IPS DF 6.9 (cell line): ENCODE data around the gene AIPL1.

Experiments used
- DNase-seq: peaks from one replicate; pipeline ENCODE4 v3.0.0-alpha.2; 2013; ENCODE audit warnings: low read depth, low spot score
- H3K27ac ChIP-seq: one replicate; pipeline ENCODE4 v1.5.1; 2013; ENCODE audit warnings: low read length, control low read depth
- H3K27me3 ChIP-seq: 2 replicates; pipeline ENCODE4 v1.6.1; 2013; ENCODE audit warnings: mild to moderate bottlenecking, low read length; ENCODE audit not compliant: control insufficient read depth, insufficient read depth
- H3K36me3 ChIP-seq: 2 replicates; pipeline ENCODE4 v1.6.1; 2013; ENCODE audit warnings: low read length; ENCODE audit not compliant: control insufficient read depth, insufficient read depth
- H3K4me1 ChIP-seq: 2 replicates; pipeline ENCODE4 v1.6.1; 2013; ENCODE audit warnings: low read length; ENCODE audit not compliant: control insufficient read depth, insufficient read depth
- H3K4me3 ChIP-seq: 2 replicates; pipeline ENCODE4 v1.5.1; 2013; ENCODE audit warnings: mild to moderate bottlenecking, low read length
- H3K9me3 ChIP-seq: 2 replicates; pipeline ENCODE4 v1.6.1; 2013; ENCODE audit warnings: low read length, inconsistent platforms; ENCODE audit not compliant: control insufficient read depth, insufficient read depth
- WGBS: extraction: QIAGEN DNeasy Blood & Tissue Kit; methylation state at CpG from one replicate; pipeline ENCODE4 v1.1.7; 2013; ENCODE audit warnings: mixed read lengths, missing lambda C conversion rate; ENCODE audit not compliant: insufficient read length, insufficient coverage; 5-methylcytosine and 5-hydroxymethylcytosine counted together

AIPL1 gene

GRCh38 chr17:6387858-6388257 lies 47.1 kb downstream of the AIPL1 start:
- no CpG with 5 or more reads among the region's 8 CpGs for WGBS
- no peaks in the 10 kb centered on the region for H3K9me3 ChIP-seq
- no peaks in the 10 kb centered on the region for H3K27me3 ChIP-seq
- no peak overlapping the region for H3K27ac ChIP-seq
- H3K4me3 ChIP-seq = no peak overlapping the region
- no peaks in the 10 kb centered on the region for H3K4me1 ChIP-seq
- no peaks in the 10 kb centered on the region for H3K36me3 ChIP-seq
- DNase-seq = no peak

- WGBS = no CpG with 5 or more reads among the region's 4 CpGs
- Histone ChIP-seq H3K4me3 (no peak overlapping the region), H3K27ac (no peak overlapping the region), H3K4me1 (no peaks in the 10 kb centered on the region), H3K9me3 (no peaks in the 10 kb centered on the region), H3K27me3 (no peaks in the 10 kb centered on the region), H3K36me3 (no peaks in the 10 kb centered on the region)
- no peak for DNase-seq
Measured at GRCh38 chr17:6387442-6387841, 47.5 kb downstream of the AIPL1 start.

GRCh38 chr17:6386041-6386630 lies 48.8 kb downstream of the AIPL1 start:
- Histone ChIP-seq H3K4me1 (no peaks in the 10 kb centered on the region), H3K36me3 (no peaks in the 10 kb centered on the region), H3K27me3 (no peaks in the 10 kb centered on the region), H3K27ac (no peak overlapping the region), H3K4me3 (no peak overlapping the region), H3K9me3 (no peaks in the 10 kb centered on the region)
- no CpG with 5 or more reads among the region's 9 CpGs for WGBS
- no peak for DNase-seq

GRCh38 chr17:6384481-6384880 lies 50.4 kb downstream of the AIPL1 start:
- no CpG with 5 or more reads among the region's 5 CpGs for WGBS
- H3K4me3 ChIP-seq = no peak overlapping the region
- H3K36me3 ChIP-seq = no peaks in the 10 kb centered on the region
- no peak for DNase-seq
- H3K27ac ChIP-seq = no peak overlapping the region
- H3K27me3 ChIP-seq = no peaks in the 10 kb centered on the region
- no peaks in the 10 kb centered on the region for H3K4me1 ChIP-seq
- H3K9me3 ChIP-seq = no peaks in the 10 kb centered on the region

GRCh38 chr17:6381526-6382465 lies 53.1 kb downstream of the AIPL1 start:
- no peak for DNase-seq
- Histone ChIP-seq H3K9me3 (no peaks in the 10 kb centered on the region), H3K36me3 (no peaks in the 10 kb centered on the region)

GRCh38 chr17:6380915-6381438 lies 53.9 kb downstream of the AIPL1 start:
- Histone ChIP-seq H3K9me3 (no peaks in the 10 kb centered on the region), H3K27me3 (no peaks in the 10 kb centered on the region), H3K36me3 (no peaks in the 10 kb centered on the region), H3K4me3 (no peak overlapping the region), H3K27ac (no peak overlapping the region), H3K4me1 (peaks cover 3% of the 10 kb centered on the region; the same call in 1 of the 2 replicates)
- WGBS = no CpG with 5 or more reads among the region's 6 CpGs
- no peak for DNase-seq

More at GRCh38 chr17:6381526-6382465, 53.1 kb downstream of the AIPL1 start:
- Histone ChIP-seq H3K4me3 (no peak overlapping the region), H3K27ac (no peak overlapping the region), H3K4me1 (peaks cover 3% of the 10 kb centered on the region; the same call in 1 of the 2 replicates), H3K27me3 (no peaks in the 10 kb centered on the region)
- no CpG with 5 or more reads among the region's 13 CpGs for WGBS

- Histone ChIP-seq H3K9me3 (no peaks in the 10 kb centered on the region), H3K27ac (no peak overlapping the region), H3K4me3 (no peak overlapping the region), H3K36me3 (no peaks in the 10 kb centered on the region), H3K27me3 (no peaks in the 10 kb centered on the region), H3K4me1 (peaks cover 5% of the 10 kb centered on the region; the same call in 1 of the 2 replicates)
- DNase-seq = no peak
- no CpG with 5 or more reads among the region's 3 CpGs for WGBS
Measured at GRCh38 chr17:6377906-6378305, 57.0 kb downstream of the AIPL1 start.

- H3K27ac ChIP-seq = no peak overlapping the region
- no CpG with 5 or more reads among the region's 11 CpGs for WGBS
- H3K36me3 ChIP-seq = no peaks in the 10 kb centered on the region
- no peak overlapping the region for H3K4me3 ChIP-seq
- DNase-seq = no peak
- H3K4me1 ChIP-seq = peaks cover 5% of the 10 kb centered on the region; the same call in 1 of the 2 replicates
- no peaks in the 10 kb centered on the region for H3K9me3 ChIP-seq
- no peaks in the 10 kb centered on the region for H3K27me3 ChIP-seq
Measured at GRCh38 chr17:6376931-6377361, 58.0 kb downstream of the AIPL1 start.

- no peak overlapping the region; the same call in 1 of the 2 replicates for H3K4me3 ChIP-seq
- H3K27ac ChIP-seq = no peak overlapping the region
- WGBS = no CpG with 5 or more reads among the region's 14 CpGs
- no peak for DNase-seq
- peaks cover 5% of the 10 kb centered on the region; the same call in 1 of the 2 replicates for H3K4me1 ChIP-seq
- no peaks in the 10 kb centered on the region for H3K36me3 ChIP-seq
- H3K9me3 ChIP-seq = no peaks in the 10 kb centered on the region
- no peaks in the 10 kb centered on the region for H3K27me3 ChIP-seq
Measured at GRCh38 chr17:6374761-6375312, 60.1 kb downstream of the AIPL1 start.

- no peak for DNase-seq
- Histone ChIP-seq H3K27me3 (no peaks in the 10 kb centered on the region), H3K36me3 (no peaks in the 10 kb centered on the region), H3K9me3 (no peaks in the 10 kb centered on the region), H3K27ac (no peak overlapping the region), H3K4me1 (peaks cover 5% of the 10 kb centered on the region; the same call in 1 of the 2 replicates), H3K4me3 (no peak overlapping the region)
- WGBS = no CpG with 5 or more reads among the region's 2 CpGs
Measured at GRCh38 chr17:6374271-6374691, 60.6 kb downstream of the AIPL1 start.
